HEK293 (cell line): ENCODE results near the gene HS3ST3A1.

Experiments used
- CTCF ChIA-PET: fragments of 350-600 bp; formaldehyde crosslinking; extraction: SDS; loops from one replicate; lab custom pipeline; 2021; ENCODE audit warnings: antibody characterized with exemption; lab: Yijun Ruan, JAX
- POLR2A ChIA-PET: fragments of 300-600 bp; formaldehyde crosslinking; extraction: SDS; loops from one replicate; lab custom pipeline; 2020; ENCODE audit warnings: antibody characterized with exemption, inconsistent platforms; lab: Yijun Ruan, JAX
- H3K27ac ChIP-seq: fragments of 200-500 bp; sonication (Bioruptor generic); 2 replicates; pipeline ENCODE4 v1.5.1; 2014; ENCODE audit warnings: low read depth, low read length, control low read depth, inconsistent platforms; ENCODE audit errors: extremely low read depth
- H3K36me3 ChIP-seq, 2 experiments: fragments of 200-500 bp in 1 of 2; sonication (Bioruptor generic) in 1 of 2; 1 replicate in 1 of 2; 2 replicates in 1 of 2; pipeline ENCODE4 v1.5.1; 2014 to 2017; ENCODE audit warnings: inconsistent platforms in 2 of 2, low read length in 2 of 2; ENCODE audit not compliant: control insufficient read depth in 2 of 2, insufficient read depth in 1 of 2
- H3K4me1 ChIP-seq: fragments of 200-500 bp; sonication (Bioruptor generic); 2 replicates; pipeline ENCODE4 v1.5.1; 2014; ENCODE audit warnings: mild to moderate bottlenecking, low read length, inconsistent platforms; ENCODE audit not compliant: control insufficient read depth, insufficient read depth
- H3K4me3 ChIP-seq: 2 replicates; pipeline ENCODE4 v1.5.1; 2011; ENCODE audit warnings: low read depth, mild to moderate bottlenecking, control low read depth, low read length, moderate library complexity
- H3K9me3 ChIP-seq: fragments of 200-500 bp; sonication (Bioruptor generic); 2 replicates; pipeline ENCODE4 v1.5.1; 2014; ENCODE audit warnings: low read depth, low read length, inconsistent platforms; ENCODE audit not compliant: control insufficient read depth, insufficient read depth
- BCL11B ChIP-seq: fragments of 450-650 bp; formaldehyde crosslinking; IDR thresholded peaks from 2 replicates; pipeline ENCODE4 v1.5.1; 2016; ENCODE audit warnings: low read depth, missing biosample characterization, missing genetic modification characterization
- KLF1 ChIP-seq: fragments of 450-650 bp; formaldehyde crosslinking; IDR thresholded peaks from 2 replicates; pipeline ENCODE4 v1.5.1; 2016; ENCODE audit warnings: missing biosample characterization, missing genetic modification characterization
- OSR2 ChIP-seq: fragments of 450-650 bp; formaldehyde crosslinking; IDR thresholded peaks from 2 replicates; pipeline ENCODE4 v1.5.1; 2016; ENCODE audit warnings: missing biosample characterization, missing genetic modification characterization
- SETDB1 ChIP-seq: IDR thresholded peaks from one replicate; pipeline ENCODE4 v1.6.1; 2017; ENCODE audit warnings: mild to moderate bottlenecking, low read length, moderate library complexity, mixed read lengths; ENCODE audit not compliant: insufficient read length
- YY2 ChIP-seq: fragments of 450-650 bp; formaldehyde crosslinking; IDR thresholded peaks from 2 replicates; pipeline ENCODE4 v1.5.1; 2016; ENCODE audit warnings: missing biosample characterization, missing genetic modification characterization
- ZBTB1 ChIP-seq: fragments of 450-650 bp; formaldehyde crosslinking; IDR thresholded peaks from 2 replicates; pipeline ENCODE4 v1.5.1; 2016; ENCODE audit warnings: missing biosample characterization, missing genetic modification characterization
- ZBTB20 ChIP-seq: fragments of 450-650 bp; formaldehyde crosslinking; IDR thresholded peaks from 2 replicates; pipeline ENCODE4 v1.5.1; 2016; ENCODE audit warnings: missing biosample characterization, missing genetic modification characterization
- ZIC2 ChIP-seq: fragments of 450-650 bp; formaldehyde crosslinking; IDR thresholded peaks from 2 replicates; pipeline ENCODE4 v1.5.1; 2016; ENCODE audit warnings: missing biosample characterization, missing genetic modification characterization
- ZNF157 ChIP-seq: fragments of 450-650 bp; formaldehyde crosslinking; IDR thresholded peaks from 2 replicates; pipeline ENCODE4 v1.5.1; 2016; ENCODE audit warnings: missing biosample characterization, missing genetic modification characterization
- ZNF394 ChIP-seq: fragments of 450-650 bp; formaldehyde crosslinking; IDR thresholded peaks from 2 replicates; pipeline ENCODE4 v1.5.1; 2016; ENCODE audit warnings: missing biosample characterization, missing genetic modification characterization, mild to moderate bottlenecking, moderate library complexity, borderline replicate concordance
- ZNF670 ChIP-seq: fragments of 450-650 bp; formaldehyde crosslinking; IDR thresholded peaks from 2 replicates; pipeline ENCODE4 v1.5.1; 2016; ENCODE audit warnings: missing biosample characterization, missing genetic modification characterization, low read depth
- ZNF830 ChIP-seq: fragments of 450-650 bp; IDR thresholded peaks from 2 replicates; pipeline ENCODE4 v1.5.0; 2018; ENCODE audit warnings: missing biosample characterization, missing genetic modification characterization, low read depth, mild to moderate bottlenecking, moderate library complexity
- TF ChIP-seq, protein P1 (sequence below): fragments of 450-650 bp; formaldehyde crosslinking; IDR thresholded peaks from 2 replicates; pipeline ENCODE4 v1.5.1; 2016; ENCODE audit warnings: missing biosample characterization, missing genetic modification characterization
- TF ChIP-seq, protein P2 (sequence below): fragments of 450-650 bp; formaldehyde crosslinking; IDR thresholded peaks from 2 replicates; pipeline ENCODE4 v1.5.1; 2016; ENCODE audit warnings: missing biosample characterization, missing genetic modification characterization
- TF ChIP-seq, protein P3 (sequence below): fragments of 450-650 bp; formaldehyde crosslinking; conservative IDR thresholded peaks from 2 replicates; pipeline ENCODE4 v1.5.1; 2016; ENCODE audit warnings: low read depth, missing biosample characterization, missing genetic modification characterization
- TF ChIP-seq, protein P4 (sequence below): fragments of 450-650 bp; IDR thresholded peaks from 2 replicates; pipeline ENCODE4 v1.5.1; 2018; ENCODE audit warnings: missing biosample characterization, mild to moderate bottlenecking, missing genetic modification characterization

Gene HS3ST3A1

GRCh38 chr17:13580790-13581189 is 20.9 kb downstream of the HS3ST3A1 start:
- ChIA-PET POLR2A (no interaction called here), CTCF (interaction anchor here (0.6 to 0.9 kb wide), 5 partner anchors 14 to 197 kb away, joined by 3 read pairs; no protein-coding TSS in a partner anchor)
- peaks cover 9% of the 10 kb centered on the region; the same call in 1 of the 2 replicates for H3K4me1 ChIP-seq
- no peaks in the 10 kb centered on the region for H3K9me3 ChIP-seq
- H3K4me3 ChIP-seq, result no peak overlapping the region
- no peaks in the 10 kb centered on the region; a peak in 1 of 3 replicates for H3K36me3 ChIP-seq
- no peak overlapping the region for H3K27ac ChIP-seq
- TF ChIP-seq ZNF157 (no peak), ZNF394 (tag by site-specific recombination) (no peak), ZNF830 (no peak)
- TF ChIP-seq, protein P1, sequence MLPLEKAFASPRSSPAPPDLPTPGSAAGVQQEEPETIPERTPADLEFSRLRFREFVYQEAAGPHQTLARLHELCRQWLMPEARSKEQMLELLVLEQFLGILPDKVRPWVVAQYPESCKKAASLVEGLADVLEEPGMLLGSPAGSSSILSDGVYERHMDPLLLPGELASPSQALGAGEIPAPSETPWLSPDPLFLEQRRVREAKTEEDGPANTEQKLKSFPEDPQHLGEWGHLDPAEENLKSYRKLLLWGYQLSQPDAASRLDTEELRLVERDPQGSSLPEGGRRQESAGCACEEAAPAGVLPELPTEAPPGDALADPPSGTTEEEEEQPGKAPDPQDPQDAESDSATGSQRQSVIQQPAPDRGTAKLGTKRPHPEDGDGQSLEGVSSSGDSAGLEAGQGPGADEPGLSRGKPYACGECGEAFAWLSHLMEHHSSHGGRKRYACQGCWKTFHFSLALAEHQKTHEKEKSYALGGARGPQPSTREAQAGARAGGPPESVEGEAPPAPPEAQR (tag by site-specific recombination), result no peak
- TF ChIP-seq, protein P2, sequence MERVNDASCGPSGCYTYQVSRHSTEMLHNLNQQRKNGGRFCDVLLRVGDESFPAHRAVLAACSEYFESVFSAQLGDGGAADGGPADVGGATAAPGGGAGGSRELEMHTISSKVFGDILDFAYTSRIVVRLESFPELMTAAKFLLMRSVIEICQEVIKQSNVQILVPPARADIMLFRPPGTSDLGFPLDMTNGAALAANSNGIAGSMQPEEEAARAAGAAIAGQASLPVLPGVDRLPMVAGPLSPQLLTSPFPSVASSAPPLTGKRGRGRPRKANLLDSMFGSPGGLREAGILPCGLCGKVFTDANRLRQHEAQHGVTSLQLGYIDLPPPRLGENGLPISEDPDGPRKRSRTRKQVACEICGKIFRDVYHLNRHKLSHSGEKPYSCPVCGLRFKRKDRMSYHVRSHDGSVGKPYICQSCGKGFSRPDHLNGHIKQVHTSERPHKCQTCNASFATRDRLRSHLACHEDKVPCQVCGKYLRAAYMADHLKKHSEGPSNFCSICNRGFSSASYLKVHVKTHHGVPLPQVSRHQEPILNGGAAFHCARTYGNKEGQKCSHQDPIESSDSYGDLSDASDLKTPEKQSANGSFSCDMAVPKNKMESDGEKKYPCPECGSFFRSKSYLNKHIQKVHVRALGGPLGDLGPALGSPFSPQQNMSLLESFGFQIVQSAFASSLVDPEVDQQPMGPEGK (tag by site-specific recombination), result no peak

DNA sequence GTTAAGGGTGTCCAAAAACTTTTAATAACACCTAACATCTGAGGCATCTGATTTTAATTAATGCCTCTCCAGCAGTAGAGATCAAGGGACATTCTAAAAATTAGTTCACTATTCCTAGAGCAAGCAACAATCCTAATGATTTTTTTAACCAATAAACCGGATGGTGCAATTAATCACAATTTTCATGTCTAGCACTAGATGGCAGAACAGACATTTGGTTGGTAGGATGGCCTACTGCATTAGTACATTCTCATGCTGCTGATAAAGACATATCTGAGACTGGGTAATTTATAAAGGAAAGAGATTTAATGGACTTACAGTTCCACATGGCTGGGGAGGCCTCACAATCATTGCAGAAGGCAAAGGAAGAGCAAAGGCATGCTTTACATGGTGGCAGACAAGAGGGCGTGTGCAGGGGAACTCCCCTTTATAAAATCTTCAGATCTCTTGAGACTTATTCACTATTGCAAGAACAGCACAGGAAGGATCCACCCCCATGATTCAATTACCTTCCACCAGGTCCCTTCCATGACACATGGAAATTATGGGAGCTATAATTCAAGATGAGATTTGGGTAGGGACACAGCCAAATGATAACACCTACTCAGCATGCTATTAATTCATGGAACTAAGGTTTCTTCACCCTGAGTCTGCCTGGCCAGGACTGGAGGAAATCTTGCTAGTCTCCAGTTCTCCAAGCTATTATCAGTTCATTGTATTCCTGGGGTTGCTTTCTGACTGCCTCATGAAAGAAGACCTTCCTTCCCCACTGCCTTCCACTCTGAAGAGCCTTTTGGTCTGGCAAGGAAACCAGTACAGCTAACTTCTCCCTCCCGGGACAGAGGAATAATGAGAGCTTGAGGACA is 24.8 kb downstream of the HS3ST3A1 start:
- no peak overlapping the region for H3K27ac ChIP-seq
- POLR2A ChIA-PET, result interaction anchor here (0.6 kb wide), 1 partner anchor 402 kb away, joined by 4 read pairs; no protein-coding TSS in a partner anchor
- H3K4me1 ChIP-seq, result peaks cover 3% of the 10 kb centered on the region; the same call in 1 of the 2 replicates
- CTCF ChIA-PET, result interaction anchor here (0.6 to 2.1 kb wide), 3 partner anchors 17 to 67 kb away, joined by 3 to 5 read pairs (median 4); no protein-coding TSS in a partner anchor
- H3K9me3 ChIP-seq, result no peaks in the 10 kb centered on the region
- no peak overlapping the region for H3K4me3 ChIP-seq
- TF ChIP-seq YY2 (tag by site-specific recombination) (no peak), SETDB1 (peak; percentile 88), KLF1 (tag by site-specific recombination) (peak; percentile 33; the same call in 1 of the 2 replicates), BCL11B (no peak), ZNF670 (tag by site-specific recombination) (no peak)
- no peaks in the 10 kb centered on the region; a peak in 1 of 3 replicates for H3K36me3 ChIP-seq

GRCh38 chr17:13575922-13576419 is 25.8 kb downstream of the HS3ST3A1 start:
- Histone ChIP-seq H3K36me3 (no peaks in the 10 kb centered on the region; a peak in 1 of 3 replicates), H3K27ac (no peak overlapping the region), H3K9me3 (no peaks in the 10 kb centered on the region), H3K4me3 (no peak overlapping the region)
- CTCF ChIA-PET, result interaction anchor here (0.6 to 1.2 kb wide), 4 partner anchors 14 to 1173 kb away, joined by 3 to 4 read pairs (median 4); no protein-coding TSS in a partner anchor
- TF ChIP-seq, protein P3, sequence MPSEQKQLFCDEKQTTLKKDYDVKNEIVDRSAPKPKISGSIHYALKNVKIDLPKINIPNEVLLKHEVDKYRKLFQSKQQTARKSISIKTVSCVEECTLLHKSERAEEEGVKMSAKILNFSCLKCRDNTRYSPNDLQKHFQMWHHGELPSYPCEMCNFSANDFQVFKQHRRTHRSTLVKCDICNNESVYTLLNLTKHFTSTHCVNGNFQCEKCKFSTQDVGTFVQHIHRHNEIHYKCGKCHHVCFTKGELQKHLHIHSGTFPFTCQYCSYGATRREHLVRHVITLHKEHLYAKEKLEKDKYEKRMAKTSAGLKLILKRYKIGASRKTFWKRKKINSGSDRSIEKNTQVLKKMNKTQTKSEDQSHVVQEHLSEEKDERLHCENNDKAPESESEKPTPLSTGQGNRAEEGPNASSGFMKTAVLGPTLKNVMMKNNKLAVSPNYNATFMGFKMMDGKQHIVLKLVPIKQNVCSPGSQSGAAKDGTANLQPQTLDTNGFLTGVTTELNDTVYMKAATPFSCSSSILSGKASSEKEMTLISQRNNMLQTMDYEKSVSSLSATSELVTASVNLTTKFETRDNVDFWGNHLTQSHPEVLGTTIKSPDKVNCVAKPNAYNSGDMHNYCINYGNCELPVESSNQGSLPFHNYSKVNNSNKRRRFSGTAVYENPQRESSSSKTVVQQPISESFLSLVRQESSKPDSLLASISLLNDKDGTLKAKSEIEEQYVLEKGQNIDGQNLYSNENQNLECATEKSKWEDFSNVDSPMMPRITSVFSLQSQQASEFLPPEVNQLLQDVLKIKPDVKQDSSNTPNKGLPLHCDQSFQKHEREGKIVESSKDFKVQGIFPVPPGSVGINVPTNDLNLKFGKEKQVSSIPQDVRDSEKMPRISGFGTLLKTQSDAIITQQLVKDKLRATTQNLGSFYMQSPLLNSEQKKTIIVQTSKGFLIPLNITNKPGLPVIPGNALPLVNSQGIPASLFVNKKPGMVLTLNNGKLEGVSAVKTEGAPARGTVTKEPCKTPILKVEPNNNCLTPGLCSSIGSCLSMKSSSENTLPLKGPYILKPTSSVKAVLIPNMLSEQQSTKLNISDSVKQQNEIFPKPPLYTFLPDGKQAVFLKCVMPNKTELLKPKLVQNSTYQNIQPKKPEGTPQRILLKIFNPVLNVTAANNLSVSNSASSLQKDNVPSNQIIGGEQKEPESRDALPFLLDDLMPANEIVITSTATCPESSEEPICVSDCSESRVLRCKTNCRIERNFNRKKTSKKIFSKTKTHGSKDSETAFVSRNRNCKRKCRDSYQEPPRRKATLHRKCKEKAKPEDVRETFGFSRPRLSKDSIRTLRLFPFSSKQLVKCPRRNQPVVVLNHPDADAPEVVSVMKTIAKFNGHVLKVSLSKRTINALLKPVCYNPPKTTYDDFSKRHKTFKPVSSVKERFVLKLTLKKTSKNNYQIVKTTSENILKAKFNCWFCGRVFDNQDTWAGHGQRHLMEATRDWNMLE (tag by site-specific recombination), result 0 out of 2 replicates have a peak, but pooled peaks have one; percentile 19
- TF ChIP-seq ZBTB20 (tag by site-specific recombination) (peak; percentile 28; the same call in 1 of the 2 replicates), OSR2 (peak; percentile 70), ZIC2 (peak; percentile 77), ZBTB1 (tag by site-specific recombination) (no peak), ZNF830 (no peak)
- TF ChIP-seq, protein P4, sequence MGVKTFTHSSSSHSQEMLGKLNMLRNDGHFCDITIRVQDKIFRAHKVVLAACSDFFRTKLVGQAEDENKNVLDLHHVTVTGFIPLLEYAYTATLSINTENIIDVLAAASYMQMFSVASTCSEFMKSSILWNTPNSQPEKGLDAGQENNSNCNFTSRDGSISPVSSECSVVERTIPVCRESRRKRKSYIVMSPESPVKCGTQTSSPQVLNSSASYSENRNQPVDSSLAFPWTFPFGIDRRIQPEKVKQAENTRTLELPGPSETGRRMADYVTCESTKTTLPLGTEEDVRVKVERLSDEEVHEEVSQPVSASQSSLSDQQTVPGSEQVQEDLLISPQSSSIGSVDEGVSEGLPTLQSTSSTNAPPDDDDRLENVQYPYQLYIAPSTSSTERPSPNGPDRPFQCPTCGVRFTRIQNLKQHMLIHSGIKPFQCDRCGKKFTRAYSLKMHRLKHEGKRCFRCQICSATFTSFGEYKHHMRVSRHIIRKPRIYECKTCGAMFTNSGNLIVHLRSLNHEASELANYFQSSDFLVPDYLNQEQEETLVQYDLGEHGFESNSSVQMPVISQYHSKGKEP (tag by site-specific recombination), result 0 out of 2 replicates have a peak, but pooled peaks have one; percentile 14
- TF ChIP-seq, all 188 proteins: peak for 5
- POLR2A ChIA-PET, result interaction anchor here (0.5 kb wide), 1 partner anchor 10 kb away, joined by 3 read pairs; no protein-coding TSS in a partner anchor
- no peaks in the 10 kb centered on the region for H3K4me1 ChIP-seq
